HG03097 (cell line): ENCODE measurements around the gene DMXL1.

Experiments
- ATAC-seq: cut with Tn5 transposase; IDR thresholded peaks from one replicate; pipeline ENCODE4 v1.9.1; 2021; ENCODE audit not compliant: unreplicated experiment, low FRiP score

DMXL1 gene

GRCh38 chr5:119268387-119269060, 197.6 kb downstream of the DMXL1 start:
- peak; percentile 90 for ATAC-seq

DNA sequence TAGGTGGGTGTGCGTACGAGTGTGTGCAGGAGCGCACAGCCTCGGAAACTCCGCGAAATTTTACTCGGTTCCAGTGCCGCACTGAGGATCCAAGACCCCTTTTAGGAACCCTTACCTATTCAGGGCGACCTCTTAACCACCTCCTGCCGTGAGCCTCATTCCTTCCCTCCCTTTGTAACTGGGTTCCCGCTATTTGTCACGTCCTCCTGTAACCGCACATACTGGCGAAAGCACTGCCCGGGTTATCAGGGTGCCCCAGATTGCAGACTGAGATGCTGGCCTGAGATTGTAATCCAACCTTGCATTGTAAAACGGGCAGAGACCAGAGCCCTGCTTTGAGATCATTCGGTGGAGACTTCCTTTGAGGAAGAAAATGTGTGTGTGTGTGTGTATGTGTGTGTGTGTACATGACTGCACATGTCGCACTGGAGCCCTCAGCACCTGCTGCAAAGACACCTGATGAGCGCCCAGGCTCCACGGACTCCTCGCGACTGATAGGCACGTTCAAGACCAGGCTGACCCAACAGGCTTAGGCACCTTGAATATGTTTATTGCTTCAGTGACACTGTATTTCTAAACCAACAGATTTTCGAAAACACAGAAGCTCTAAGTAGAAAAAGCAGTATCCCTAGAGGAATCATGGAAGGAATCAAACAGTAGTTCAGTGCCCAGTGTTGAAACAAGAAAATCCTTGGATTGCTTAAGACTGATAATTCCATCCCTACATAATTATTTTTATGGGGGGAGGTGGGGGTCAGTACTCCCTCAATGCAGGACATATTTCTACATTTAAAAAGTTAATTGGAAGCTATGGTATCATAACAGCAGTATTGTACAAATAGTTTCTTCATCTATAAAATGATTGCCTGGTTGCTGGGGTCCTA, 198.4 kb downstream of the DMXL1 start:
- ATAC-seq: peak; percentile 4

GRCh38 chr5:119270121-119270565, 199.3 kb downstream of the DMXL1 start:
- no peak for ATAC-seq

DNA sequence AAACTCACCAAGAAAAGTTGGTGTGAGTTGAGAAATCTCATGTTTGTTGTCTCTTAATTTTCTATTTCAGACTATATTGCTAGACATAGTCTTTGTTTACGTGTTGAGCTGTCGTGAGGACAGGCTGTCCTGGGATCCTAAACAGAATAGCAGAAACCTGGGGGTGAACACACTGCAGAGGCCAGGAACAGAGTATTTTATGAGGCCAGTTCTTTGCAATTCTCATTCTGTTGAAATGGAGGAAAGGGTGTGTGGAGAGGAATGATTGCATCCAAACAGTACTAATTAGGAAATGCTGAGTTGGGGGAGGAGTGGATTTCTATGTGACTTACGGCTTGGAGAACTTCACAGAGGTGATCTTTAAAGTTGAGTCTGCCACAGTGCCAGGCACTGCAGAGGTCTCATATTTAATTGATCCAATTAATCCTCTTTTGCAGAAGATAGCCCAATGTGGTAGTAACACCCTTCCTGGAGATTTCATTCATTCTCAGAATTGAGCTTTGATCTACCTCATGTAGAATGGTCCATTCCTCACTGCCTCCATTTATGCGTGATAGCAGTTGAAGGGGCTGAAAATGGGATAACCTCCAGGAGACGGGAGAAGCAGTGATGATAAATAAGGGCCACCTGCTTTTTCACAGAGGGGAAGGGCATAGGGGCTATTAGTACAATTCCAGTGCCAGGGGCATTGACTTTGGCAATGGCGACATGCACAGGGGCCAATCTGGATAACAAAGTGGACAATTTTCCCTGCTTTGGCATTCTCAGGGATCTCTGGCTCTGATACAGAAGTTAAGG, 200.3 kb downstream of the DMXL1 start:
- ATAC-seq: no peak

DNA sequence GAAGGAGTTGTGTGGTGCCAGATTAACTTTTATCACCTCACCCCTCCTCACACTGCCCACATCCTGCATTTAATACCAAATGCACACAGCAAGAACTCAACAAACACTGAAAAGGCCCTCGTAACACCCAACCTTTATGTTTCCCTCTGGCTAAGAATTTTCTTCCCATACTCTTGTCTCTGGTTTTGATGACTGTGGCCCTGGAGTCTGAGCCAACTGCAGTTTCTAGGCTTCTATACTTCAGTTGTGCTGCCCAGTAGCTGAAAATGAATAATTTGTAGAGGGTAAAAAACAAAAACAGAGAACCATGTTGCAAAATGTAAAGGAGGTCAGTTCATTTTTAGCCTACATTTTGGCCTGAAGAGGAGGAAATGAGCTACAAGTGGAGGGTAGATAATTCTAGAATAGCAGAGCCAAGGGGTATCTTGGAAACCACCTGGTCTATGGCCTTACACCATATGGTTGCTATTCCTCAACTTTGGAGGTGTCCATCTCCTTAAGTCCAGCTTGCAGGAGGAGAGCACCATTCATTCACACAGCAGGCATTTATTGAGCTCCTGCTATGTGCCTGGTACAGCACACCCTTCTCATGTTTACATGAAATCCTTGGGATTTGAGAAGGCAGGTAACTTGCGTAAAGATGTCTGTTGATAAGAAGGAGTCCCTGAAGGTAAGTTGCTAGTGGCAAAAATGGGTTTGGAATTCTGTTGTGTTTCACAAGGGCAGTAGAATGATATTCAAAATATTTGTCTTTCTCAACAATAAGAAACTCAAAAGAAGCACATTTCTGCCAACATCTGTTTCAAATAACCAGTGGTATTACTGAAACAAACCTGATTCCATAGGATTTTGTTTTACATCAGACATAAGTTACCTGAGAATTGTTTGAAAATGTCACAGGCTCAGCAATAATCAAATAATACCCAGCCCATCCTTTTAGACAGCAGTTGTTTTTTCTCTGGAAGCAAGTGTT, 201.2 kb downstream of the DMXL1 start:
- ATAC-seq: no peak

DNA sequence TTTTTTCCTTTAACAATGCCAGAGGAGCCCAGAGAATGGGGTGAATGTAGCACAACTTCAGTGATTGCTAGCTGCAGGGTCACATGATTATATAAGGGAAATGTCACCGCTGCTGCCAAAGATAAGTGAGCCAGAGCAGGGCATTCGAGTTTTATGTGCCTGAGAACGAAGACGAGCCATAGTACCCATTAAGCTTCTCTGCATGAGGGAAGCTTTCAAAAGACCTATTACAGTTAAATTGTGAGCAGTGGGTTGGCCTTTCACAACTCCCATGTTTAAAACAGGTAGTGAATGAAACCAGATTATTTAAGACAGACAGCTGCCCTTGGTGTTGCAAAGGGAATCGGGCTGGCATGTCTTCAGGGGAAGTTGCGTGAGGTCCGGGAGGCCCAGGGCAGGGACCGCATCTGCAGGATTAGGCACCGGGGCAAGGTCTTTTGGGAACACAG, 202.5 kb downstream of the DMXL1 start:
- no peak for ATAC-seq

DNA sequence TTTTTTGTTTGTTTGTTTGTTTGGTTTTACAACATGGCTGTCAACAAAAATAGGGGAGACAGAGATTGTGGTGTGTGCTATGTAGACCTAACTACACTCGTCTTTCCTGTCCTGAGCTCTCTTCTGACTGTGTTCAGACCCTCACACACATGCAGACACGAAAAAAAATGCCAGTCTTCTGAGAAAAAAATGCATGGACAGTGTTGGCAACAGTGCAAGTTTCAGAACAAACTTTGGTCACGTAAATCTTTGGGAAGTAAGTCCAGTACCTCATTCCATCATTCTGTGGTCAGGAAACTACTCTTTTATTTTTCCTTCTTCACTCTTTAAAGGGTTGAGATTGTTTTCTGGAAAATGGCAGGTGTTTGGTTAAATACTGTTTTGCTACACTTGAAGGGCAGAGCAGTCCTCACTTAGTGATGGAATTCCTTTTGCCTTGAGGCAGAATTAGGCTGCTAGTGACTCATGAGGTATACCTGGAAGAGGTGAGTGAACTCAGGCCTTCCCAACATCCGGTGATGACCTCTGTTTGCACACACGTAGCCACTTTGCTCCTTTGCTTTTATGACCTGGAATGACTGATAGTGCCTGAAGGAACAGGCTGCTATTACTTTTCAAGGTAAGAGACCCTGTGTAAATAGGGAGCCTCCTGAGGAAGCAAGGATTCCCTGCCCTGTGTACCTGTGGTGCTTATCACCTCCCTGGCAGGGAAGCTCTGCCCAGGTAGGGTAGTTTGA, 203.3 kb downstream of the DMXL1 start:
- ATAC-seq: no peak

DNA sequence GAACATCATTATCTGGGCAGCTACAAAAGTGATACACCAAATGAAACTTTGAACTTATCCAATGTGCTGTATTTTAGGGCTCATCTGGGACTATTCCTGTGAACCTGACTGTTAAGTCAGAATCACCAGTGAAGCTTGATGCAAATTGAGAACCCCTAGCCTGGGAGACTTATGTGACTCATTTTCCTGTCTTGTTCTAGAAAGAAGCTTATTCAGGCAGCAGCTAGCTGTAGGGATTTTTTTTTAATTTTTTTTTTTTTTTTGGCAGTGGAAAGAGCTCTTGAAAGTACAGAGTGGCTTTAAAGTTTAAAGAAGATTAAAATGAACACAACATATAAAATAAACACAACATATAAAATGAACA, 203.9 kb downstream of the DMXL1 start:
- no peak for ATAC-seq

DNA sequence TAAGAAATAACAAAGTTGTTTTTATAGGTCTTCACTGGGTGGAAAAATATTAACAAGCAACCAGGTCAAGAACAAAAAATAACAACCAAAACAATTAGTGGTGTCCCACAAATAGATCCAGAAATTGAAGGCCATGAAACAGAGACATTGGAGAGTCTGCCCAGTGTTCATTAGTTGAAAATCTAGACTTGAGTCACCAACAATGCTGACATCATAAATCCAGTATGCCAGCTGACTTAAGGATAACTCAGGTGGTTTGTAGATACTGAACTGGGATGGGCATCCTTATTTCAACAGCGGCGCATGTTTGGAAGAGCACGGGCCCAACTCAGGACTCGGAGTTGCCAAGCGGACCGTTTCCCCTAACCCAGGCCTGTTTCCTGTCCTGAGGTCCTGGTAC, 204.3 kb downstream of the DMXL1 start:
- peak; percentile 3 for ATAC-seq

DNA sequence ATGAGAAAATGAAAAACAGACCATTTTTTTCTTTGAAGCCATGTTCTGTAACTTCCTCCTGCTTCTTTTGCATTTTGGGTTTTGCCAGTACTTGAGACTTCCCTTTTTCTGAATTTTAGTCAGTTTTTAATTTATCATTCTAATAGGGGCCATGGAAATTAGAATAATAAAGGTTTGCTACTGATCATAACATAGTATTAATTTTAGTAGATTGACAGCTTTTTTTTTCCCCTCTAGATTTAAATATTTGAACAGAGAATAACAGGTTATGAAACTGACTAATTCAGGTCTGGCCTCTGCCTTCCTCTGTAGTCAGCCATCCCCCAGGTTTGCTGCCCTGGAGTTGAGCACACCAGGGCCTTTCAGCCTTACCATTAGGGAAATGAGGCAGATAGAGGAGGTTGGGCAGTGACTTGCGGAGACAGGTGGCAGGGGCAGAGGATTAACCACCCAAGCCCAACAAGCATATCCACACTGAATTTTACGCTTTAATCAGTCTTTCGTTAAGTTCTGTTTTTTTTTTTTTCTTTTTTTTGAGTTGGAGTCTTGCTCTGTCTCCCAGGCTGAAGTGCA, 204.8 kb downstream of the DMXL1 start:
- ATAC-seq: peak; percentile 70

DNA sequence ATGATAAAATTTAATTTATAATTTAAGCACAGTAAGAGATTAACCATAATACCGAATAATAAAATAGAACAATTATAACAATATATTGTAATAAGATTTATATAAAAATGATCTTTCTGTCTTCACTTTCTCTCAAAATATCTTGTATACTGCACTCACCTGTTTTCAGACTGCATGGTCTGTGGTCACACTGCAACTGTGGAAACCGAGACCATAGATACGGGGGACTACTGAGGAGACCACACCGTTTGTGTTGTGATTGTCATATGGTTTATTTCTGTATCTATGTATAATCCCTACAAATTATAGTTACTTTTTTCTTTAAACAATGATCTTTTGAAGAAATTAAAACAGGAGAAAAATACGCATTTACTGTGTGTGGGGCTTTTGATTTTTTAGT, 206.1 kb downstream of the DMXL1 start:
- no peak for ATAC-seq

DNA sequence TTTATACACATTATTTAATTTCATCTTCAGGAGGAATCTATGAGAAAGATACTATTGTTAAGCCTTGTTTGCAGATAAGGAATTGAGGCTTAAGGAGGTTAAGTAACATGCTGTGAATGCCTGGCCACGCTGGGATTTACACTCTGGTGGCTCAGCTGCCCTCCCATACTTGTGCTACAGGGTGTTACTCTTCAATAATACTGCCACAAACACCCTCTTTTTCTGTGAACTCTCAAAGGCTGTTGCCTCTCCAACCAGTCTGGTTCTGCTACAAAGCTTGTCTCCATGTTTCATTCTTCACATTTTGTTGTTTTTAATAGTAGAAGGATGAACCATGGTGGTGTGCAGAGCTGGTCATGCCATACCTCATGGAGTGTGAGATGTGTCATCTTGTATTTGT, 208.2 kb downstream of the DMXL1 start:
- no peak for ATAC-seq

- ATAC-seq: no peak
Observed at GRCh38 chr5:119280380-119280779, 209.5 kb downstream of the DMXL1 start.

DNA sequence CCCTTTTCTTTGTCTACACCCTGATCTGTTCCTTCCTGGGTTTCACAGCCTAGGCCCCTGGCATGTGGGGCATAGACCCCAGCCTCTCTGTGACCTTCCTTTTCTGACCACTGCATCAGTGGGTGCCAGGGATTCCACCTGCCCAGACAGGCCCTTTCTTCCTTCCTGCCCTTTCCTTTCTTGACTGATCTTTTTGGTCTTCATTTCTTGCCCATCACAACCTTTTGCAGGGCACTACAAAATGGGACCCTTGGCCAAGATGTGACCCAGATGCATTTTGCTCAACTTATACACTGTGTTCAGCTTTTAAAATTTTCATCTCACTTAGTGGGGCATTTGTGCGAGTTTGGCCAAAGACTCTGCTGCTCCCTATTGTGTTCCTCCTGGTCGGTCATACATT, 211.7 kb downstream of the DMXL1 start:
- ATAC-seq: no peak

DNA sequence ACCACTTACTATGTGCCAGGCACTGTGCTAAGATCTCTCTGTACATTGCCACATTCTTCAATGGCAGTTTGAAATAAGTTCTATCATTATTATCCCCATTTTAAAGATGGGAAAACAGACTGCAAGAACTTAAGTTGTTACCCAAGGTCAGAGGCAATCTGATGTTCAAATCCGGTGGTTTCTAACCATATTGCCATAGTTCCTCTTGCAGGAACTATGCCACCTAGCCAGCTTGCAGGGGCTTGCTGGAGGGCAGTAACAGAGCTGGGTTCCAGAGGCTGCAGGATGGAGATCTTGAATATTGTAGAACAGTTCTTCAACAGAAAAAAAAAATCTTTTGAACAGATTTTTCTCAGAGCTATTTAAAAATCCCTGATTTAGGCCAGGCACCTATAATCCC, 213.1 kb downstream of the DMXL1 start:
- ATAC-seq: no peak

DNA sequence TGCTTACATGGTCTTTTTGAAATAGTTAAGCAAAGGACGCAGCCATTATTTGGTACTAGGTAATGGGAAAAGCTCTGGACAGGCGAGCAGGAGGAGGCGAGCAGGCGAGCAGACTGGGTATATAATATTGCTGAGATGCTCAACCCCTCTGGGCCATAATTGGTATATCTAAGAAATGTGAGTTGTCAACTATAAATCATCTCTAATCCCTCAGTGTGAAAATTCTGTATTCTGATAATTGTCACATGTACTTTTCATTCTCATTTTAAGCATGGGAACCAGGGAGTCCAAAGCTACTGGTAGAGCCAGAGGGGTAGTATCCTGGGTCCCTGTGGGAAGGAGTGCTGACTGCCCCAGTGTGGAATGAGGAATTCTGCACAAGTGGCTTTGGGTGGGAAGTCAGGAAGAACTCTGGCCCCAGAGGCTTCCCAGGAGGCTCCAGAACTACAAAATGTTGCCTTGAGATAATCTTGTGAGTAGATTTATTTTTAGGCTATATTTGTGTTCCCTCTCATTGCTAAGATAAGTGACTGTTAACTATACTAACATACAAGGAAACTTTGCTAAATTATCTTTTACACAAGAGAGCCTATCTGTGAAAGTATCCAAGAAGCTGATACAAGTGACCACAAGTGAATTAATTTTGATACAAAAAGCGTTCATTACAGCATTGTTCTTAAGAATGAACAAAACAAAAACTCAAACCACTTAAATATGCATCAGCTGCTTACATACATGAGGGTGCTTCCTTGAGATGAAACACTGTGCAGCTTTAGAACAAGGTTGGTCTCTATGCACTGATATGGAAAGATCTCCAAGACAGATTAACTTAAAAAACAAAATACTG, 214.4 kb downstream of the DMXL1 start:
- no peak for ATAC-seq

GRCh38 chr5:119286511-119287488, 215.9 kb downstream of the DMXL1 start:
- ATAC-seq: no peak
